HG03095 (cell line): ENCODE data around the gene TSSK2.
A peak's percentile ranks its signal among the peaks of the same experiment; 100 is the strongest.

Experiments used
- ATAC-seq: cut with Tn5 transposase; IDR thresholded peaks from one replicate; pipeline ENCODE4 v1.9.1; 2021; ENCODE audit warnings: moderate library complexity; ENCODE audit not compliant: unreplicated experiment

The TSSK2 gene

GRCh38 chr22:19105867-19106802 lies 25.0 kb upstream of the TSSK2 start:
- ATAC-seq, result no peak

GRCh38 chr22:19106886-19107729 lies 24.0 kb upstream of the TSSK2 start:
- no peak for ATAC-seq

GRCh38 chr22:19107730-19108074 lies 23.4 kb upstream of the TSSK2 start:
- no peak for ATAC-seq

- no peak for ATAC-seq
Observed at GRCh38 chr22:19108807-19109197, 22.3 kb upstream of the TSSK2 start.

- ATAC-seq, result peak; percentile 78
Observed at GRCh38 chr22:19109198-19110063, 21.7 kb upstream of the TSSK2 start.

- no peak for ATAC-seq
Observed at GRCh38 chr22:19110064-19110458, 21.0 kb upstream of the TSSK2 start.

- no peak for ATAC-seq
Observed at GRCh38 chr22:19110646-19111045, 20.5 kb upstream of the TSSK2 start.

- no peak for ATAC-seq
Observed at GRCh38 chr22:19111140-19111539, 20.0 kb upstream of the TSSK2 start.

GRCh38 chr22:19111584-19111983 lies 19.5 kb upstream of the TSSK2 start:
- no peak for ATAC-seq

GRCh38 chr22:19113429-19113828 lies 17.7 kb upstream of the TSSK2 start:
- no peak for ATAC-seq

GRCh38 chr22:19114984-19115552 lies 16.0 kb upstream of the TSSK2 start:
- no peak for ATAC-seq

- ATAC-seq, result no peak
Observed at GRCh38 chr22:19115628-19116027, 15.5 kb upstream of the TSSK2 start.

- no peak for ATAC-seq
Observed at GRCh38 chr22:19117111-19117512, 14.0 kb upstream of the TSSK2 start.

GRCh38 chr22:19118329-19118880 lies 12.7 kb upstream of the TSSK2 start:
- peak; percentile 41 for ATAC-seq

GRCh38 chr22:19119949-19120348 lies 11.2 kb upstream of the TSSK2 start:
- no peak for ATAC-seq

- no peak for ATAC-seq
Observed at GRCh38 chr22:19120829-19121630, 10.1 kb upstream of the TSSK2 start.

GRCh38 chr22:19121631-19122142 lies 9.4 kb upstream of the TSSK2 start:
- peak; percentile 13 for ATAC-seq

GRCh38 chr22:19122143-19122751 lies 8.9 kb upstream of the TSSK2 start, which contains the start of gene DGCR2:
DGCR2 (minus strand) TSS chr22:19122412; CDS start chr22:19122206, 206 bp downstream.
- ATAC-seq, result peak; percentile 79
